Esophagus muscularis mucosa (tissue), 3 donors: ENCODE measurements around the gene GLP2R.

Source experiments
- CTCF ChIP-seq, 3 experiments: fragments of 200-600 bp in 2 of 3; fragments of 450-650 bp in 1 of 3; sonication (generic) in 2 of 3; IDR thresholded peaks; one replicate each; pipeline ENCODE4 v1.5.1; 2017 to 2019; ENCODE audit warnings: antibody characterized with exemption in 3 of 3, mild to moderate bottlenecking in 2 of 3, moderate library complexity in 1 of 3
- POLR2A ChIP-seq: fragments of 450-650 bp; IDR thresholded peaks from one replicate; pipeline ENCODE4 v1.6.1; 2017; ENCODE audit warnings: antibody characterized with exemption, moderate library complexity, mild to moderate bottlenecking, low read depth
- POLR2AphosphoS5 ChIP-seq, 2 donors: sonication (generic); formaldehyde crosslinking; IDR thresholded peaks; one replicate each; pipeline ENCODE4 v1.6.1; 2017; ENCODE audit warnings: antibody characterized with exemption in 2 of 2

DNA sequence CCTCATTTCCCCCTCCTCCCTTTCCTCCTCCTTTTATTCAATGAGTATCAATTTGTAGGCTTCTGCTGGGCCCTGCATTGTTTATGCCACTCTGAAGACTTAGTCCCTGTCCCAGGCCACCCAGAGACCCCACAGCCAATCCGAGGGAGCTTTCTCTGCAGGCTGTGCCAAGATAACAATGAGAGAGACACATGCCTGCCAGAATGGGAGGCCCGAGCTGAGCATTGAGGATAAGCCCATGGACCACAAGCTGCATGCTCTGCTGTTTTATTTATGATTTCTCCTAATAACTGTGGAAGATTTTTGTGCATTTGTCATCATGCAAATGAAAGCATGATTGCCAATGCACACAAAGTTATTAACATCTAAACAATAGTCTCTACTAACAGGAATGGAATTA is 76.4 kb downstream of the GLP2R start:
- TF ChIP-seq POLR2AphosphoS5 (IDR thresholded peaks at IDR 0.05) (no peak), CTCF (IDR thresholded peaks at IDR 0.05) (no peak), POLR2A (no peak)
